Frontal cortex (tissue), 4 donors: Measurements from ENCODE around the gene FBXL15. TPM values are rescaled to one million over a fixed set of nuclear protein-coding genes. Genes with fewer than 3 reads are reported as not detected.

Experiments used
- DNase-seq, 2 donors: peaks; one replicate each; pipeline ENCODE4 v3.0.0; 2012; ENCODE audit warnings: low spot score in 2 of 2
- FAIRE-seq: peaks from 2 replicates; lab custom pipeline; 2012; peaks lifted over from hg19 to GRCh38; lab: Jason Lieb, UNC
- total RNA-seq: library from RNA; depleted of rRNA; stranded (reverse); fragments of >200 nt; gene quantifications from one replicate; pipeline ENCODE4 v1.2.3, GENCODE V29; 2014
- donor health status: control.
- donor health status: control.
- donor health status: control.

Gene FBXL15, protein sequence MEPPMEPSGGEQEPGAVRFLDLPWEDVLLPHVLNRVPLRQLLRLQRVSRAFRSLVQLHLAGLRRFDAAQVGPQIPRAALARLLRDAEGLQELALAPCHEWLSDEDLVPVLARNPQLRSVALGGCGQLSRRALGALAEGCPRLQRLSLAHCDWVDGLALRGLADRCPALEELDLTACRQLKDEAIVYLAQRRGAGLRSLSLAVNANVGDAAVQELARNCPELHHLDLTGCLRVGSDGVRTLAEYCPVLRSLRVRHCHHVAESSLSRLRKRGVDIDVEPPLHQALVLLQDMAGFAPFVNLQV
- 13.5 TPM for total RNA-seq

DNA sequence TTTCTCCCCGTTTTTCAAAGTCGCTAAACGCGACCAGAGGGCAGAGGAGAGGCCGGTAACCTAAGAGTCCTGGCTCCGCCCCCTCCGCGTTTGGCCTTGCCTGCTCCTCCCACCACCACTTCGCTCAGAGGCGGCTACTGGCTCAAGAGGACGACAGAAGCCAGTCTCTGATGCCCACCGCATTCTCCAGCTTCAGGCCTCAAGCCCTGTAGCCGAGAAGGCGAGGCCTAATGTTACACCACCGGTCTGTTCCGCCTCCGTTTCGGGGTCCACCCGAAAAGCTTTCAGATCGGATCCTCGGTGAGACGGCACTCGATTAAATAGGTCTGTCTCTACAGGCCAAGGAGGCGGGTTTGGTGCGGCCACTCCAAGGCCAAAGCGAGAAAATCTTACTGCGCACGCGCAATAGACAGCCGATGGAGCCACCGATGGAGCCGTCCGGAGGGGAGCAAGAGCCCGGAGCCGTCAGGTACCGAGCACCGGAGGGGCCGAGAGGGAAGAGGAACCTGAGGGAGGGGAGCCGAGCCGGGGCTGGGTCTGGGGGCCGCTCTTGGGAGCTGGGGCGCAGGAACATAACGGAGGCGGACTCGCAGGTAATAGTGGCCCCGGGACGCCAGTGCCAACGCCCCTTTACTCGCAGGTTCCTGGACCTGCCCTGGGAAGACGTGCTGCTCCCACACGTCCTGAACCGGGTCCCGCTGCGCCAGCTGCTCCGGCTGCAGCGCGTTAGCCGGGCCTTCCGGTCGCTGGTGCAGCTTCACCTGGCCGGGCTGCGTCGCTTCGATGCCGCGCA, at the start of gene FBXL15:
Gene FBXL15, plus strand, starts transcription at position 123 of the 793 bp plus-strand sequence. Its CDS starts 294 bp downstream, at position 417.
- FAIRE-seq (no peak), DNase-seq (peak; percentile 93 to 97)

DNA sequence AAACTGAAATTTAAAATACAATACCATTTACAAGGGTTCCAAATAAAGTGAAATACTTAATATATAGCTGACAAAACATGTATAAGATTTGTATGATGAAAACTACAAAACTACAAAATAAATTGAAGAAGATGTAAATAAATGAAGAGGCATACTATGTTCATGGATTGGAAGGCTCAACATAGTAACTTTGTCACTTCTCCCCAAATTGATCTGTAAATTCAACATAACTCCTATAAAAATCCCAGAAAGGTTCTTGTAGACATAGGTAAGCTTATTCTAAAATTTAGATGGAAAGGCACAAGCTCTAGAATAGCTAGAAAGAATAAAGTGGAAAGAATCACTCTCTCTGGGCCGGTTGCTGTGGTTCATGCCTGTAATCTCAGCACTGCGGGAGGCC, 49.3 kb upstream of the FBXL15 start:
- FAIRE-seq: no peak

DNA sequence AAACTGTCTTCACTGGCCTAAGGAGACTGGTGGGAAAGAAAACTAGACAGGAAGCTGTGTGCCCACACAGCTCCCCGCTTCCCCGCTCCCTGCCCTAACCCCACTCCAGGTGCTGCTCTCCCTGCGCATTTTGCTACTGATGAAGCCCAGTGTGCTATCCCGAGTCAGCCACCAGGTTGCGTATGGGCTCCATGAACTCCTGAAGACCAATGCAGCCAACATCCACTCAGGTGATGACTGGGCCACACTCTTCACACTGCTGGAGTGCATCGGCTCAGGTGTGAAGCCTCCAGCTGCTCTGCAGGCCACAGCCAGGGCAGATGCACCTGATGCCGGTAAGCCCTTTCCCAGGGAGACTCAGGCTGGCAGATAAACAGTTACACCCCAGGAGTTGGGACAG, 45.4 kb upstream of the FBXL15 start:
- FAIRE-seq (no peak), DNase-seq (no peak)

More for the DNA sequence above, 49.3 kb upstream of the FBXL15 start:
- no peak for DNase-seq

DNA sequence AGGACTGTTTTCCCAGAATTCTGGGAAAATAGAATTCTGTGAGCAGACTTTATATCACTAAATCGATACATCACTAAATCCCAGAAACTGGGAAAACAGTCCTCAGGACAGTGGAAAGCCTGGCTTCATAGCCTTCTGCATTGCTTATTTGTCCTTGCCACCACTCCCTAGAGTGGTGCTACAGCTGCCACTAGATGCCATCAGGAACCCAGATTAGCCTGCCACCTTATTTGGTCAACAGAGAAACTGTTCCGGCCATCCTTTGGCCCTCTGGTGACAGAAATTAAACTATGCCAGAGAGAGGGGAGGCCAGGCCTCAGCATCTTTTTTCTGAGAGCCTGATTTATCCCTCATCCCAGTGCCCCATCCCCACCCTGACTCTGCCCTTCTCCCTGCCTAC, 44.8 kb upstream of the FBXL15 start:
- FAIRE-seq: no peak
- DNase-seq: no peak

DNA sequence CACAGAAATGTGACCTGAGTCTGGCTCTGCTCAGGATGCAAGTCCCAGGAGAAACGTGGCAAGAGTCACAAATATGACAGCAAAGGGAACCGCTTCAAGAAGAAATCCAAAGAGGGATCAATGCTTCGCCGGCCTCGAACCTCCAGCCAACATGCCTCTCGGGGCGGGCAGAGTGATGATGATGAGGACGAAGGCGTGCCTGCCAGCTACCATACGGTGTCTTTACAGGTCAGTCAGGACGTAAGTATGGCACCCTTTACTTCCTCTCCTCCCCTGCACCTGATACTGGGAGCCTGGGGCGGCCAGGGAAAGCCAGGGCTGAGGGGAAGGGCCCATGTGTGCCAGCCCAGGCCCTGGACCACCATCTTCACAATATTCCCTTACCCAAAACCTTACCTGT, 43.7 kb upstream of the FBXL15 start:
- DNase-seq: no peak
- no peak for FAIRE-seq

DNA sequence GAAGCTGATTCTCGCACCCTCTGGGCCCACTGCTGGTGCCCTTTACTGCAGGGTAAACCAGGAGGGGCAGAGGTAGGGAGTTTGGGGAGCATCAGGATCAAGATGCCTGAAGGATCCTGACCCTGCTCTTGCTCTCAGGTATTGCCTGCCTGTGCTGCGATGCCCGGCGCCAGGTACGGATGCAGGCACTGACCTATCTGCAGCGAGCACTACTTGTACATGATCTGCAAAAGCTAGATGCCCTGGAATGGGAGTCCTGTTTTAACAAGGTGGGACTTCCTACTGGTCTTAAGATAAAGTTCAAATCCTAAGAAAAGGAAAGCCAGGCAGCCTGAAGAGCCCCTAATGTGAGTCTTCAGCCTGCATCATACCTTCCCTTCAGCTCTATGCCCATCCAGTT, 41.3 kb upstream of the FBXL15 start:
- DNase-seq (no peak), FAIRE-seq (no peak)

DNA sequence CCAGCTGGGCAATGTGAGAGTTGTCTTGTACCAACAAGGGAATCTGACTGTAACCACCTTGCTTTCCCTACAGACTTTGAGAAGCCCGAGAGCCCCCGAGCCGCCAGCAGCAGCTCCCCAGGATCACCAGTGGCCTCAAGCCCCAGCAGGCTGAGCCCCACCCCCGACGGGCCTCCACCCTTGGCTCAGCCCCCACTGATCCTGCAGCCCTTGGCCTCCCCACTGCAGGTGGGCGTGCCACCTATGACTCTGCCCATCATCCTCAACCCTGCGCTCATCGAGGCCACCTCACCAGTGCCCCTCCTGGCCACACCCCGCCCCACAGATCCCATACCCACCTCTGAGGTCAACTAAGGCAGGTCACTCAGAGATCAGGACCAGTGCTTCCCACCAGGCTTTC, 38.7 kb upstream of the FBXL15 start:
- FAIRE-seq: no peak
- no peak for DNase-seq

DNA sequence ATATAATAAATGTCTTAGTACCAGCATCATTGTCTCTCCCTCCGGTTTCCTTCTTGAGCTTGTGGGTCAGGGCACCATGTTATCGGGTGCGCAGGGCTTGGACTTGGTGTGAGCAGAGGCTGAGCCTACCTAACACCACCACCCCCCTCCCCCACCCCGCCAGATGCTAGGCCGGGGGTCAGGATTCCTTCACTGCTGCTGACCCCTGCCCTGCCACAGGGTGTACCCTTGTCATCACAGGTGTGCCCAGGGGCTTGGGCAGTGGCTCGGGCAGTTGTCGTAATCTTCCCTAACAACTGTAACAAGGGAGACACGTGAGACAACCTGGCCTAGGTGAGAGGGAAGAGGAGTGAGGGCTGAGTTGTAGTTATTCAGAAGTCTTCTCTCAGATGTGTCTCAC, 37.8 kb upstream of the FBXL15 start:
- DNase-seq (no peak), FAIRE-seq (no peak)

DNA sequence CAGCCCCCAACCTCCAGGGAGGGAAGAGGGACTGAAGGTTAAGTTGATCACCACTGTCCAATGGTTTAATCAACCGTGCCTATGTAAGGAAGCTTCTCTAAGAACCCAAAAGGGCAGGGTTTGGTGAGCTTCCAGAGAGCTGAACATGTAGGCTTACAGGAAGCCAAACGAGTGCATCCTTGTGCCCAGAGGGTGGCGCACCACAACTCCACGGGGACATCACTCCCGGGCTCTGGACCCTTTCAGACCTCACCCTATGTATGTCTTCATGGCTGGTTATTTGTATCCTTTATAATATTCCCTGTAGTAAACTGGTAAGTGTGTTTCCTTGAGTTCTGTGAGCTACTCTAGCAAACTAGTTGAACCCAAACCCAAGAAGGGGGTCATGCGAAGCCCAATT, 36.6 kb upstream of the FBXL15 start:
- no peak for FAIRE-seq
- no peak for DNase-seq

DNA sequence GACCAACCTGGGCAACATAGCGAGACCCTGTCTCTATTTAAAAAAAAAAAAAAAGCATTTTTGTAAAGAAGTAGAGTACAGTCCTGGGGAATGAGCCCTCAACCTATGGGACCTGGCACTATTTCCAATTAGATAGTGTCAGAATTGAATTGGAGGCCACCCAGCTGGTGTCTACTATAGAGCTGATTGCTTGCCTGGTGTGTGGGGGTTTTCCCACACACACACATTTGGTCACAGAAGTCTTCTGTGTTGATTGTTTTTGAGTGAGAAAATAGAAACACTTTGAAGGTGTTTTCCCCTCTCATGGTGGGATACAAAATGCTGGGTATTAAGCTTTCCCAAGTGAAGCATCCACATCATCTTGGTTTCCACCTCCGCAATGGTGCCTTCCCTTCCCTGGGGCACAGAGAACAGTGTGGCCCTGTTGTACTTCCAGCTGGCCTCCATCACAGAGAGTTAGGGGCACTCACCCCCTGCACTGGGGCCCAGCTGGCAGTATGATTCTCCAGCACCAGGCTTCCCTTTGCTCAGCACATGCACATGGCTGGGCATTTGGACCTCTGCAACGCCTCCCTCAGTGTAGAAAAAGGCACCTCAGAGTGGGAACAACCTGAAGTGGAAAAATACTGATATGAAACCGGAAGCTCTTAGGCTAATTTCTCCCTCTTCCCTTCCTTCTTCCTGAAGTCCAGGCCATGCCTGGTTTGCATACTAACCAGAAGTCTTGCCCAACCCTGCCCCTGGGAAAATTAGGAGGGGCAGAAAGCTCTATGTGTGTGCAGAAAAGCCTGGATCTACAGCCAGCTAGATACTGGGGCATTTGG, 35.8 kb upstream of the FBXL15 start:
- DNase-seq (no peak), FAIRE-seq (no peak)

DNA sequence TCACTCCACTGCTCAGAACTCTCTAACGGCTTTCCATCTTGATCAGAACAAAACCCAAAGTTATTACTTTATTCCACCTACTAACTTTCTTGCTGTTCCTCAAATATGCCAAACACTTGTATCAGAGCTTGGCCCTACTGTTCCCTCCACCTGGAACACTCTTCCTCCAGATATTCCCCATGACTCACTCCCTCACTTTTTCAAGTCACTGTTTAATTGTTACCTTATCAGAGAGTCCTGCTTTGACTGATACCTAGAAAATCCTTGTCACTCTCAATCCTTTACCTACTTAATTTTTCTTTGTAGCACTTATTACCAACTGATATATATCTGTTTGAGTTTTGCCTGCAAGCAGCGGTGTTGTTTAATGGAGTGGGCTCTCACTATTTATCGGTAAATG, 30.7 kb upstream of the FBXL15 start:
- FAIRE-seq (no peak), DNase-seq (no peak)

DNA sequence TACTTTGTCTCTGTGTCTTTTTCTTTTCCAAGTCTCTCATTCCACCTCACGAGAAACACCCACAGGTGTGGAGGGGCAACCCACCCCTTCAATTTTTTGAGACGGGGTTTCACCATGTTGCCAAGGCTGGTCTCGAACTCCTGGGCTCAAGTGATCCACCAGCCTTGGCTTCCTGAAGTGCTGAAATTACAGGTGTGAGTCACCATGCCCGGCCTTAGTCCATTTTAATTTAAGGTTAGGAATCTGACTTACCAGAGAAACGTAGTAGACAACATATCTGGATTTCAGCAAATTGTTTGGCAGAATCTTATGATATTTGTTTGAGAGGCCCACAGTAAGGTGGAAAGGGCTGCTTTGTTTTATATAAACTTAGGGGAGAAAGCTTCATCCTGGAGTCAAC, 28.3 kb upstream of the FBXL15 start:
- DNase-seq: no peak
- FAIRE-seq: no peak

DNA sequence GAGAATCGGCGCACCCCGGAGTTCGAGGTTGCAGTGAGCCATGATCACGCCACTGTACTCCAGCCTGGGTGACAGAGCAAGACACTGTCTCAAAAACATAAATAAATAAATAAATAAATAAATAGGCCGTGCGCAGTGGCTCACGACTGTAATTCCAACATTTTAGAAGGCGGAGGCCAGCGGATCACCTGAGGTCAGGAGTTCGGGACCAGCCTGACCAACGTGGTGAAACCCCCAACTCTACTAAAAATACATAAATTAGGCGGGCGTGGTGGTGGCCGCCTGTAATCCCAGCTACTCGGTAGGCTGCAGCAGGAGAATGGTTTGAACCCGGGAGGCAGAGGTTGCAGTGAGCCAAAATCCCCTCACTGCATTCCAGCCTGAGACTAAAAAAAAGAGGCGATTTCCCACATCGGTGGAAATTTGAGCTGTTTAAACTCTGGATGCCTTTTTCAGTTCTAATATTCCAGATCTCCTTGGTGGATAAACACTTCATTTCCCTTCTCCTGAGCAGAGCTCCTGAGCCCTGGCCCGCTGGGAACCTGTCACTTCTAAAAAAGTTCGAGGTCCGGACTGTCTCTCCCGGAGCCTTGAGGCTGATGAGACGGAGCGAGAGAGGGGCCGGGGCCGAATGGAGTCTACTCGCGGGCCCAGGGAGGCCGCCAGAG, 27.1 kb upstream of the FBXL15 start:
- DNase-seq (no peak), FAIRE-seq (no peak)

DNA sequence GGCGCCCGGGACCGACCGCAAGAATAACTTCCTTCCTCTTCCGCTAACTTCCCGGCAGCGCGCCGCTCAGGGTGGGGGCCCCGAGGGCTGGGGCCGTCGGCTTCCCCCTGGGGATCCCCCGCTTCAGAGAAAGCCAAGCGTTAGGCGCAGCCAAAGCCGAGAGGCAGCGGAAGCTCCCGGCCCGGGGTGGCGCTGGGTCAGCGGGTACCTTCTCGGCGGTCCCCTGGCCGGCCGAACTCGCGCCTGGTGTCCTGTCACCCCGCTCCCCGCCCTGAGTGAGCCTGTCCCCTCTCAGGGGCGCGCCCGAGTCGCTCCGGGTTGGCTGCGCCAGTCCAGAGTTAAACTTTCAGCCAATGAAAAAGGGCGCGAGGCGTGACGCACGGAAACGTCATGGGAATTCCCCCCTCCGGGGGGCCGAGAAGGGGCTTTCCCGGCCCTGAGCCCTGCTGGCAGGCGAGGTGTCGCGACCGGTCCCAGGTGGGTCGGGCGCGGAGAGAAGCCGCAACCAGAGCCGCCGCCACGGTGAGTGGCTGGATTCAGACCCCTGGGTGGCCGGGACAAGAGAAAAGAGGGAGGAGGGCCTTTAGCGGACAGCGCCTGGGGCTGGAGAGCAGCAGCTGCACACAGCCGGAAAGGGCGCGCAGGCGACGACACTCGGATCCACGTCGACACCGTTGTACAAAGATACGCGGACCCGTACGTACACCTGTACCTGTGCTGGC, 26.4 kb upstream of the FBXL15 start:
- DNase-seq (peak; percentile 86 to 90), FAIRE-seq (no peak)

DNA sequence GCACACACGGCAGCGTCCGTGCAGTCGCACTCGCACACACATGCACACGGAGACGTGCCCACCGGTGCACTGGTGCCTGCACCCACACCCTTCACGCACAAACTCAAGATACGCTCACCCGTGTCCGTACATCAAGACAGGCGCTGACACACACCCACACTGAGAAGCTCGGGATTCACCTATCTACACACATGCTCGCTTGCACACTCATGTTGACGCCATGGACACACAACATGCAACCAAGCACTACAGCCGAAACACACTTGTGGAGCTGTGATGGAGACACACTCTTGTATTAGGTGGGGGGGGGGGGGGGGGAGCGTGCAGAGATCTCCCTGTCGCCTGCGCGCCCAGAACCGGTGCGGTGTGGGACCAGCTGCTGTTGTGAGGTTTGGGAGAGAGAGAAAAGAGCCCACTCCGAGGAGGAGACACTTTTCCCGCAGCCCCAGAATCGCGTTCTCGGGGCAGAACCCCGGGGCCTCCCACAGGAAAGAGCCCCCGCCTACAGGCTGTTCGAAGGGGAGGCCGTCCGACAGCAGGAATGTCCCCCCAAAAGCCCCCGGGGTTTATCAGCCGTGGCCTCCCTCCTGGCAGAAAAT, 25.7 kb upstream of the FBXL15 start:
- FAIRE-seq (no peak), DNase-seq (peak in 1 of 2 donors; percentile 40)

DNA sequence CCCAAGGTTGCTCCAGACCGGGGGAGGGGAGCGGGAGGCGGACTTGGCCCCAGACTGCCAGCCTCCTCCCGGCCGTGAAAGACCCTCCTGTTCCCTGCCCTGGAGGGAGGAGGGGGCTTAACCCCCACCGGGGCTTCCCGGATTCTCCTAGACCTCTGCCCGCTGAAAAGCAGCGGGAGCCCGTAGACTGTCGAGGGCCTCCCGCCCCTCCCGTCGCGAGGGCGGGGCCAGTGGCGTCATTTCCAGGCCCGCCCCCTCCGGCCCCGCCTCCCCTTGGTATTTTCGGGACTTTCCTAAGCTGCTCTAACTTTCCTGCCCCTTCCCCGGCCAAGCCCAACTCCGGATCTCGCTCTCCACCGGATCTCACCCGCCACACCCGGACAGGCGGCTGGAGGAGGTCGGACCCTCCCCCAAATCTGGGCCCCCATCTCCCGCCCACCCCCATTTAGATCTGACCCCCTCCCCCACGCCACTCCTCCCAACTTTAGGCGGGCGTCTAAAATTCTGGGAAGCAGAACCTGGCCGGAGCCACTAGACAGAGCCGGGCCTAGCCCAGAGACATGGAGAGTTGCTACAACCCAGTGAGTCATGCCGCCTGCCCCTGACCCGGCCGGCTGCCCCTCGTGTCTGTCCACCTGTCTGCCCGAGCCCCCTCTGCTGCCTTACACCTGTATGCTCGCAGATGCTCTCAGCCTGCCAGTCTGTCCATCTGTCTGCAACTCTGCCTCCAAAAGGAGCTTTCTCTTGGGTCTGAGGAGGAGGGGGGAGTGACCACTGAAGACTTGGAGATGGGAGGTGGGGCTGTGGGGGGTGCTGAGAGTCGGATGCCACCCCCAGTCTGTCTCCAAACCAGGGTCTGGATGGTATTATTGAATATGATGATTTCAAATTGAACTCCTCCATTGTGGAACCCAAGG, 25.0 kb upstream of the FBXL15 start, which contains the start of gene NFKB2:
Gene NFKB2, plus strand, starts transcription at position 306 of the 917 bp plus-strand sequence. Its CDS starts 255 bp downstream, at position 561.
- DNase-seq (peak; percentile 90 to 93), FAIRE-seq (no peak)

DNA sequence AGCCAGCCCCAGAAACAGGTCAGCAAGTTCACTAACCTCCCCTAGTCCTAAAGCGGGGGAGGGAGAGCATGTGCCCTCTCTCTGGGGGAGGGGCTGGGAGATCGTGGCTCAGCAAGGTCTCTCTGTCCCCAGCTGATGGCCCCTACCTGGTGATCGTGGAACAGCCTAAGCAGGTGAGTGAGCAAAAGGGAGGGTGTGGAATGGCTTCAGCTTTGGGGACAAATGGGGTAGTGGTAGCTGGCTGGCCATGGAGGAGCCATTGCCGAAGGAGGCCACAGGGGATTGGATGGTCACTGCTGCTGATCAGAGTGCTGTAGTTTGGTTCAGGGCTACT, 24.4 kb upstream of the FBXL15 start:
- FAIRE-seq (no peak), DNase-seq (no peak)

DNA sequence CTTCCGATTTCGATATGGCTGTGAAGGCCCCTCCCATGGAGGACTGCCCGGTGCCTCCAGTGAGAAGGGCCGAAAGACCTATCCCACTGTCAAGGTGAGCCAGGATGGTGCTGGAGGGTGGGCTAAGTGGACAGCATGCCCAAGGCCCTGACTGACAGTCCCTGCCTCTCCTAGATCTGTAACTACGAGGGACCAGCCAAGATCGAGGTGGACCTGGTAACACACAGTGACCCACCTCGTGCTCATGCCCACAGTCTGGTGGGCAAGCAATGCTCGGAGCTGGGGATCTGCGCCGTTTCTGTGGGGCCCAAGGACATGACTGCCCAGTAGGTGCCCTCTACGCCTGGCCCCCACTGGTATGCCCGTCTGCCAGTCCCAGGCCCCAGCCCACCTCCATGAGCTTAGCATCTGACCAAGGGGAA, 23.9 kb upstream of the FBXL15 start:
- no peak for DNase-seq
- no peak for FAIRE-seq
